ENCODE data around the gene ITGB4. TPM values are rescaled to one million over a fixed set of nuclear protein-coding genes. Genes with fewer than 3 reads are reported as not detected.
A peak's percentile ranks its signal among the peaks of the same experiment; 100 is the strongest.

The ITGB4 gene
- total and polyA plus RNA-seq, 9 of the 15 experiments (the other 6 are each of a cell fraction or from before 2014, with no cell fraction given), result 0.05 to 2.8 (median 0.76) TPM; not detected in 3

DNA sequence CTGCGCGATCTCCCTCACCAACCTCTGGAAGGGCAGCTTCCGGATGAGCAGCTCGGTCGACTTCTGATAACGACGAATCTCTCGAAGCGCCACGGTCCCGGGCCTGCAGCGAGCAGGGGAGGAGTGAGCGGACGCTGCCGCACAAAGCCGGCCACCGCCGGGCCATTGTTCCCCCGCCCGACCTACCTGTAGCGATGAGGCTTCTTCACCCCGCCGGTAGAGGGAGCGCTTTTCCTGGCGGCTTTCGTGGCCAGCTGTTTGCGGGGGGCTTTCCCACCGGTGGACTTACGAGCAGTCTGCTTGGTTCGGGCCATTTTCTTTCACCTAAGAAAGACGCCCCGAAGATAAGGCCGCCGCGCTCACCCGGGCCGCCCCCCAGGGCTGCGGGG is 57.6 kb downstream of the ITGB4 start (continued):
- TF ChIP-seq, protein P1, sequence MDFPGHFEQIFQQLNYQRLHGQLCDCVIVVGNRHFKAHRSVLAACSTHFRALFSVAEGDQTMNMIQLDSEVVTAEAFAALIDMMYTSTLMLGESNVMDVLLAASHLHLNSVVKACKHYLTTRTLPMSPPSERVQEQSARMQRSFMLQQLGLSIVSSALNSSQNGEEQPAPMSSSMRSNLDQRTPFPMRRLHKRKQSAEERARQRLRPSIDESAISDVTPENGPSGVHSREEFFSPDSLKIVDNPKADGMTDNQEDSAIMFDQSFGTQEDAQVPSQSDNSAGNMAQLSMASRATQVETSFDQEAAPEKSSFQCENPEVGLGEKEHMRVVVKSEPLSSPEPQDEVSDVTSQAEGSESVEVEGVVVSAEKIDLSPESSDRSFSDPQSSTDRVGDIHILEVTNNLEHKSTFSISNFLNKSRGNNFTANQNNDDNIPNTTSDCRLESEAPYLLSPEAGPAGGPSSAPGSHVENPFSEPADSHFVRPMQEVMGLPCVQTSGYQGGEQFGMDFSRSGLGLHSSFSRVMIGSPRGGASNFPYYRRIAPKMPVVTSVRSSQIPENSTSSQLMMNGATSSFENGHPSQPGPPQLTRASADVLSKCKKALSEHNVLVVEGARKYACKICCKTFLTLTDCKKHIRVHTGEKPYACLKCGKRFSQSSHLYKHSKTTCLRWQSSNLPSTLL (IDR thresholded peaks at IDR 0.05), result no peak
- TF ChIP-seq REST (IDR thresholded peaks at IDR 0.05; ENCODE audit: borderline replicate concordance) (peak; percentile 64), REST (CRISPR knock-in tag; IDR thresholded peaks at IDR 0.05; ENCODE audit: low read depth) (no peak), TCFL5 (CRISPR knock-in tag; conservative IDR thresholded peaks at IDR 0.05) (no peak), ZNF589 (CRISPR knock-in tag; IDR thresholded peaks at IDR 0.05; ENCODE audit: low read depth) (no peak), ZC3H4 (CRISPR knock-in tag; IDR thresholded peaks at IDR 0.05; ENCODE audit: borderline replicate concordance) (peak; percentile 94), POLR3A (IDR thresholded peaks at IDR 0.05; ENCODE audit: borderline replicate concordance, extremely low read depth, insufficient read depth, insufficient read length) (no peak), MEF2D (tag; conservative IDR thresholded peaks at IDR 0.05; ENCODE audit: low read depth) (no peak), CEBPB (tag; IDR thresholded peaks at IDR 0.05) (no peak), RB1 (IDR thresholded peaks at IDR 0.05; ENCODE audit: low read depth) (no peak), ZNF584 (CRISPR knock-in tag; IDR thresholded peaks at IDR 0.05; ENCODE audit: low read depth) (no peak), CBFB (CRISPR knock-in tag; IDR thresholded peaks at IDR 0.05) (no peak), ZBTB7A (IDR thresholded peaks at IDR 0.05; ENCODE audit: borderline replicate concordance, control insufficient read depth, low read depth, low read length) (no peak; the same call in 1 of the 2 replicates), SMARCE1 (IDR thresholded peaks at IDR 0.05) (no peak), NFE2 (IDR thresholded peaks at IDR 0.05; ENCODE audit: low read depth) (no peak), TEAD2 (tag; IDR thresholded peaks at IDR 0.05) (no peak)
- TF ChIP-seq, protein P2, sequence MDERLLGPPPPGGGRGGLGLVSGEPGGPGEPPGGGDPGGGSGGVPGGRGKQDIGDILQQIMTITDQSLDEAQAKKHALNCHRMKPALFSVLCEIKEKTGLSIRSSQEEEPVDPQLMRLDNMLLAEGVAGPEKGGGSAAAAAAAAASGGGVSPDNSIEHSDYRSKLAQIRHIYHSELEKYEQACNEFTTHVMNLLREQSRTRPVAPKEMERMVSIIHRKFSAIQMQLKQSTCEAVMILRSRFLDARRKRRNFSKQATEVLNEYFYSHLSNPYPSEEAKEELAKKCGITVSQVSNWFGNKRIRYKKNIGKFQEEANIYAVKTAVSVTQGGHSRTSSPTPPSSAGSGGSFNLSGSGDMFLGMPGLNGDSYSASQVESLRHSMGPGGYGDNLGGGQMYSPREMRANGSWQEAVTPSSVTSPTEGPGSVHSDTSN (CRISPR knock-in tag; IDR thresholded peaks at IDR 0.05; ENCODE audit: low read depth), result no peak
- TF ChIP-seq, protein P2 (tag; conservative IDR thresholded peaks at IDR 0.05; ENCODE audit: low read depth), result no peak

Measured in K562 (cell line).